22Rv1 (cell line): Measurements from ENCODE around the gene ZNF791.

Source experiments
- ZFX ChIP-seq: fragments of 450-650 bp; IDR thresholded peaks from 2 replicates; pipeline ENCODE4 v1.6.1; 2017; ENCODE audit warnings: antibody characterized with exemption, borderline replicate concordance
- TF ChIP-seq, protein P1 (sequence below): fragments of 450-650 bp; IDR thresholded peaks from 2 replicates; pipeline ENCODE4 v1.5.1; 2017; ENCODE audit warnings: mild to moderate bottlenecking

- TF ChIP-seq, protein P1, sequence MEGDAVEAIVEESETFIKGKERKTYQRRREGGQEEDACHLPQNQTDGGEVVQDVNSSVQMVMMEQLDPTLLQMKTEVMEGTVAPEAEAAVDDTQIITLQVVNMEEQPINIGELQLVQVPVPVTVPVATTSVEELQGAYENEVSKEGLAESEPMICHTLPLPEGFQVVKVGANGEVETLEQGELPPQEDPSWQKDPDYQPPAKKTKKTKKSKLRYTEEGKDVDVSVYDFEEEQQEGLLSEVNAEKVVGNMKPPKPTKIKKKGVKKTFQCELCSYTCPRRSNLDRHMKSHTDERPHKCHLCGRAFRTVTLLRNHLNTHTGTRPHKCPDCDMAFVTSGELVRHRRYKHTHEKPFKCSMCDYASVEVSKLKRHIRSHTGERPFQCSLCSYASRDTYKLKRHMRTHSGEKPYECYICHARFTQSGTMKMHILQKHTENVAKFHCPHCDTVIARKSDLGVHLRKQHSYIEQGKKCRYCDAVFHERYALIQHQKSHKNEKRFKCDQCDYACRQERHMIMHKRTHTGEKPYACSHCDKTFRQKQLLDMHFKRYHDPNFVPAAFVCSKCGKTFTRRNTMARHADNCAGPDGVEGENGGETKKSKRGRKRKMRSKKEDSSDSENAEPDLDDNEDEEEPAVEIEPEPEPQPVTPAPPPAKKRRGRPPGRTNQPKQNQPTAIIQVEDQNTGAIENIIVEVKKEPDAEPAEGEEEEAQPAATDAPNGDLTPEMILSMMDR, result no peak
- no peak for TF ChIP-seq ZFX
These were observed 44.8 kb downstream of the ZNF791 start for GRCh38 chr19:12655546-12655945.
